H1 (cell line): ENCODE data around the gene PLEKHG4. TPM values are rescaled to one million over a fixed set of nuclear protein-coding genes. Genes with fewer than 3 reads are reported as not detected.

Experiments
- CTCF ChIA-PET: fragments of 300-600 bp; sonication (Branson Sonifier 250); formaldehyde crosslinking; loops from one replicate; lab custom pipeline; 2021; ENCODE audit not compliant: partially characterized antibody; lab: Charles Lee
- POLR2A ChIA-PET: fragments of 300-600 bp; sonication (Branson Sonifier 250); formaldehyde crosslinking; loops from one replicate; lab custom pipeline; 2021; ENCODE audit warnings: inconsistent platforms; ENCODE audit not compliant: partially characterized antibody; lab: Charles Lee
- DNase-seq, 2 experiments: peaks; one replicate each; pipeline versions ENCODE4 v3.0.0 to v3.0.0-alpha.2; 2010 to 2022; ENCODE audit warnings: low spot score in 2 of 2, low read depth in 1 of 2, mixed read lengths in 1 of 2
- FAIRE-seq: peaks from 2 replicates; lab custom pipeline; 2011; peaks lifted over from hg19 to GRCh38; lab: Jason Lieb, UNC
- H2AFZ ChIP-seq: 2 replicates; pipeline ENCODE4 v1.8.1; 2012; ENCODE audit warnings: low read length, inconsistent platforms
- H2AK5ac ChIP-seq: 2 replicates; pipeline ENCODE4 v1.6.1; 2013; ENCODE audit warnings: low read depth, low read length
- H2BK120ac ChIP-seq: replicated peaks from 2 replicates; pipeline ENCODE3; 2013; ENCODE audit warnings: low read depth, low read length, inconsistent platforms
- H2BK12ac ChIP-seq: 2 replicates; pipeline ENCODE4 v1.6.1; 2013; ENCODE audit warnings: low read depth, low read length
- H2BK15ac ChIP-seq: 2 replicates; pipeline ENCODE4 v1.6.1; 2013; ENCODE audit warnings: low read length
- H2BK20ac ChIP-seq: 2 replicates; pipeline ENCODE4 v1.6.1; 2013; ENCODE audit warnings: low read length
- H2BK5ac ChIP-seq: 2 replicates; pipeline ENCODE4 v1.6.1; 2013; ENCODE audit warnings: low read depth, low read length
- H3K14ac ChIP-seq: 2 replicates; pipeline ENCODE4 v1.6.1; 2013; ENCODE audit warnings: inconsistent platforms; ENCODE audit not compliant: insufficient read length
- H3K18ac ChIP-seq: 2 replicates; pipeline ENCODE4 v1.6.1; 2013; ENCODE audit warnings: low read length; ENCODE audit errors: extremely low read depth
- H3K23ac ChIP-seq: 2 replicates; pipeline ENCODE4 v1.6.1; 2013; ENCODE audit warnings: inconsistent platforms; ENCODE audit not compliant: insufficient read length
- H3K23me2 ChIP-seq: 2 replicates; pipeline ENCODE4 v1.6.1; 2013; ENCODE audit warnings: low read depth, low read length
- H3K27ac ChIP-seq: 2 replicates; pipeline ENCODE4 v1.6.1; 2011; ENCODE audit warnings: low read depth, low read length, inconsistent platforms
- H3K27me3 ChIP-seq, 4 experiments: replicated peaks in 1 of 4; 1 replicate in 1 of 4; 2 replicates in 3 of 4; pipeline versions ENCODE4 v1.6.1 to v1.8.1; 2011 to 2013; ENCODE audit warnings: low read length in 3 of 4, mild to moderate bottlenecking in 3 of 4, inconsistent platforms in 2 of 4, mixed read lengths in 2 of 4, moderate library complexity in 1 of 4; ENCODE audit not compliant: control insufficient read depth in 3 of 4, insufficient read depth in 3 of 4; ENCODE audit errors: extremely low read depth in 1 of 4
- H3K36me3 ChIP-seq, 4 experiments: 2 replicates each; pipeline versions ENCODE4 v1.6.1 to v1.8.1; 2011 to 2013; ENCODE audit warnings: mild to moderate bottlenecking in 4 of 4, low read length in 3 of 4, moderate library complexity in 2 of 4, control low read depth in 1 of 4, inconsistent platforms in 1 of 4; ENCODE audit not compliant: insufficient read depth in 4 of 4, control insufficient read depth in 2 of 4
- H3K4ac ChIP-seq: replicated peaks from 2 replicates; pipeline ENCODE3; 2013; ENCODE audit warnings: low read length, low read depth, mixed read lengths, inconsistent platforms; ENCODE audit not compliant: insufficient read length
- H3K4me1 ChIP-seq, 4 experiments: replicated peaks in 1 of 4; 1 replicate in 1 of 4; 2 replicates in 3 of 4; pipeline versions ENCODE4 v1.6.1 to v1.8.1; 2011 to 2013; ENCODE audit warnings: low read length in 3 of 4, inconsistent platforms in 2 of 4, mixed read lengths in 1 of 4; ENCODE audit not compliant: insufficient read depth in 4 of 4, control insufficient read depth in 3 of 4
- H3K4me2 ChIP-seq, 2 experiments: 2 replicates each; pipeline versions ENCODE4 v1.6.1 to v1.8.1; 2011 to 2013; ENCODE audit warnings: low read depth in 2 of 2, low read length in 2 of 2, control low read depth in 1 of 2, inconsistent platforms in 1 of 2, mild to moderate bottlenecking in 1 of 2; ENCODE audit not compliant: insufficient read depth in 1 of 2
- H3K4me3 ChIP-seq, 4 experiments: fragments of 200-600, 300-600 bp in 1 of 4; sonication (generic), shearing (Covaris generic), sonication (Bioruptor Twin) in 1 of 4; 2 replicates each; pipeline versions ENCODE4 v1.5.1 to v1.8.1; 2011 to 2016; ENCODE audit warnings: low read length in 4 of 4, low read depth in 3 of 4, control low read depth in 2 of 4, inconsistent platforms in 2 of 4, mild to moderate bottlenecking in 2 of 4, mixed read lengths in 1 of 4, moderate library complexity in 1 of 4; ENCODE audit not compliant: insufficient read depth in 2 of 4; ENCODE audit errors: extremely low read depth in 1 of 4
- H3K56ac ChIP-seq: replicated peaks from 2 replicates; pipeline ENCODE3; 2013; ENCODE audit warnings: low read depth, mild to moderate bottlenecking, mixed read lengths, low read length, inconsistent platforms; ENCODE audit not compliant: insufficient read length
- H3K79me1 ChIP-seq: 2 replicates; pipeline ENCODE4 v1.6.1; 2013; ENCODE audit warnings: low read depth, low read length, control low read depth
- H3K79me2 ChIP-seq, 2 experiments: 2 replicates each; pipeline versions ENCODE4 v1.6.1 to v1.8.1; 2012 to 2013; ENCODE audit warnings: low read length in 2 of 2, mild to moderate bottlenecking in 2 of 2, inconsistent platforms in 1 of 2; ENCODE audit not compliant: insufficient read depth in 2 of 2, control insufficient read depth in 1 of 2
- H3K9ac ChIP-seq, 4 experiments: replicated peaks in 1 of 4; 1 replicate in 1 of 4; 2 replicates in 3 of 4; pipeline versions ENCODE4 v1.6.1 to v1.8.1; 2011 to 2013; ENCODE audit warnings: low read depth in 3 of 4, low read length in 3 of 4, control low read depth in 2 of 4, mild to moderate bottlenecking in 2 of 4, moderate library complexity in 2 of 4, inconsistent platforms in 1 of 4; ENCODE audit errors: extremely low read depth in 1 of 4
- H3K9me3 ChIP-seq, 2 experiments: 2 replicates each; pipeline versions ENCODE4 v1.6.1 to v1.8.1; 2012 to 2013; ENCODE audit warnings: mild to moderate bottlenecking in 2 of 2, moderate library complexity in 2 of 2, control low read depth in 1 of 2, inconsistent platforms in 1 of 2, low read depth in 1 of 2, low read length in 1 of 2, mixed read lengths in 1 of 2; ENCODE audit not compliant: insufficient read depth in 2 of 2
- H4K20me1 ChIP-seq, 2 experiments: replicated peaks in 1 of 2; 2 replicates each; pipeline versions ENCODE3 to v1.8.1; 2011 to 2013; ENCODE audit warnings: inconsistent platforms in 2 of 2, low read length in 2 of 2, mild to moderate bottlenecking in 1 of 2; ENCODE audit not compliant: insufficient read depth in 2 of 2, control insufficient read depth in 1 of 2
- H4K5ac ChIP-seq: 2 replicates; pipeline ENCODE4 v1.6.1; 2013; ENCODE audit warnings: low read length, low read depth, mixed read lengths, inconsistent platforms; ENCODE audit not compliant: insufficient read length
- H4K8ac ChIP-seq: 2 replicates; pipeline ENCODE4 v1.8.0; 2013; ENCODE audit warnings: mild to moderate bottlenecking, moderate library complexity, low read length, inconsistent platforms; ENCODE audit not compliant: insufficient read depth; ENCODE audit errors: extremely low read depth
- H4K91ac ChIP-seq: replicated peaks from 2 replicates; pipeline ENCODE3; 2013; ENCODE audit warnings: low read length, mixed read lengths, inconsistent platforms; ENCODE audit not compliant: insufficient read length
- TAF7 ChIP-seq: optimal IDR thresholded peaks from 2 replicates; pipeline ENCODE3; 2011; ENCODE audit warnings: low read depth, mild to moderate bottlenecking, inconsistent platforms, low read length, moderate library complexity, borderline replicate concordance
- YY1 ChIP-seq: IDR thresholded peaks from 2 replicates; pipeline ENCODE4 v1.6.1; 2011; ENCODE audit warnings: low read depth, mild to moderate bottlenecking, low read length
- WGBS, 2 experiments: shearing (Covaris generic) in 1 of 2; methylation state at CpG; one replicate each; pipeline versions ENCODE4 v1.1.6 to v1.1.7; 2013 to 2015; ENCODE audit warnings: low lambda C conversion rate in 2 of 2, mixed read lengths in 2 of 2, inconsistent platforms in 1 of 2, low coverage in 1 of 2, missing lambda C conversion rate in 1 of 2; ENCODE audit not compliant: insufficient replicate concordance in 2 of 2, insufficient coverage in 1 of 2, insufficient read length in 1 of 2; ENCODE audit errors: extremely low coverage in 1 of 2, missing lambda C conversion rate in 1 of 2; 5-methylcytosine and 5-hydroxymethylcytosine counted together
- long read RNA-seq, 2 experiments: library from RNA in 1 of 2; library from capped mRNA in 1 of 2; stranded (forward); transcript quantifications; one replicate each; pipeline ENCODE4 v2.0.0, GENCODE V29; 2021; ENCODE audit warnings: inconsistent platforms in 1 of 2
- polyA minus RNA-seq, 3 experiments: library from RNA; depleted of rRNA, polyadenylated mRNA; stranded (reverse); fragments of >200 nt; gene quantifications; 1 replicate in 2 of 3; 2 replicates in 1 of 3; pipeline ENCODE4 v1.2.3, GENCODE V29; 2011
- polyA plus RNA-seq, 7 experiments: library from polyadenylated mRNA; depleted of rRNA in 3 of 7; stranded (reverse) in 5 of 7; unstranded in 2 of 7; fragments of >200 nt in 5 of 7; fragments of 200-250 nt in 2 of 7; gene quantifications; 1 replicate in 5 of 7; 2 replicates in 1 of 7; 4 replicates in 1 of 7; pipeline versions ENCODE4 v1.2.1 to v1.2.3, GENCODE V29; 2011 to 2013; ENCODE audit warnings: missing spikeins in 2 of 7, mixed read lengths in 2 of 7
- total RNA-seq: library from RNA; stranded (reverse); fragmentation: NEBNext Ultra II Directional; extraction: Animal tissue kit (Norgen Biotek cat#: 25700); gene quantifications from 2 replicates; pipeline ENCODE4 v1.2.1, GENCODE V29; 2021

PLEKHG4 gene, protein sequence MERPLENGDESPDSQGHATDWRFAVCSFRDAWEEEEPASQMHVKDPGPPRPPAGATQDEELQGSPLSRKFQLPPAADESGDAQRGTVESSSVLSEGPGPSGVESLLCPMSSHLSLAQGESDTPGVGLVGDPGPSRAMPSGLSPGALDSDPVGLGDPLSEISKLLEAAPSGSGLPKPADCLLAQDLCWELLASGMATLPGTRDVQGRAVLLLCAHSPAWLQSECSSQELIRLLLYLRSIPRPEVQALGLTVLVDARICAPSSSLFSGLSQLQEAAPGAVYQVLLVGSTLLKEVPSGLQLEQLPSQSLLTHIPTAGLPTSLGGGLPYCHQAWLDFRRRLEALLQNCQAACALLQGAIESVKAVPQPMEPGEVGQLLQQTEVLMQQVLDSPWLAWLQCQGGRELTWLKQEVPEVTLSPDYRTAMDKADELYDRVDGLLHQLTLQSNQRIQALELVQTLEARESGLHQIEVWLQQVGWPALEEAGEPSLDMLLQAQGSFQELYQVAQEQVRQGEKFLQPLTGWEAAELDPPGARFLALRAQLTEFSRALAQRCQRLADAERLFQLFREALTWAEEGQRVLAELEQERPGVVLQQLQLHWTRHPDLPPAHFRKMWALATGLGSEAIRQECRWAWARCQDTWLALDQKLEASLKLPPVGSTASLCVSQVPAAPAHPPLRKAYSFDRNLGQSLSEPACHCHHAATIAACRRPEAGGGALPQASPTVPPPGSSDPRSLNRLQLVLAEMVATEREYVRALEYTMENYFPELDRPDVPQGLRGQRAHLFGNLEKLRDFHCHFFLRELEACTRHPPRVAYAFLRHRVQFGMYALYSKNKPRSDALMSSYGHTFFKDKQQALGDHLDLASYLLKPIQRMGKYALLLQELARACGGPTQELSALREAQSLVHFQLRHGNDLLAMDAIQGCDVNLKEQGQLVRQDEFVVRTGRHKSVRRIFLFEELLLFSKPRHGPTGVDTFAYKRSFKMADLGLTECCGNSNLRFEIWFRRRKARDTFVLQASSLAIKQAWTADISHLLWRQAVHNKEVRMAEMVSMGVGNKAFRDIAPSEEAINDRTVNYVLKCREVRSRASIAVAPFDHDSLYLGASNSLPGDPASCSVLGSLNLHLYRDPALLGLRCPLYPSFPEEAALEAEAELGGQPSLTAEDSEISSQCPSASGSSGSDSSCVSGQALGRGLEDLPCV
- total RNA-seq = 7.4 and 7.7 TPM in 2 replicates
- polyA plus RNA-seq (2011; rRNA removed) = 11.1 and 19.8 TPM in 2 replicates
- polyA plus RNA-seq (2011; cell fraction: cytosol; rRNA removed) = 11.0 TPM
- 51.8 TPM for polyA plus RNA-seq (2011; cell fraction: nucleus; rRNA removed)
- polyA plus RNA-seq (2012, experiment 1 of 2) = 5.7 to 10.4 TPM (median 7.0 TPM) in 4 replicates
- 6.4 TPM for polyA plus RNA-seq (2012, experiment 2 of 2)
- polyA plus RNA-seq (2013, experiment 1 of 2) = 6.1 TPM
- 4.0 TPM for polyA plus RNA-seq (2013, experiment 2 of 2)
- polyA minus RNA-seq (2011; rRNA and poly(A)+ RNA removed) = 6.4 and 9.0 TPM in 2 replicates
- polyA minus RNA-seq (2011; cell fraction: cytosol; rRNA and poly(A)+ RNA removed) = 17.0 TPM
- polyA minus RNA-seq (2011; cell fraction: nucleus; rRNA and poly(A)+ RNA removed) = 8.1 TPM
- long read RNA-seq, experiment 1, partial matches to known transcripts = 2 of 3 reads
- long read RNA-seq, experiment 1, other reads (novel, unspliced or antisense) = 1 of 3 reads
- long read RNA-seq, experiment 2, partial matches to known transcripts = 0 of 1 reads
- long read RNA-seq, experiment 2, other reads (novel, unspliced or antisense) = 1 of 1 reads

DNA sequence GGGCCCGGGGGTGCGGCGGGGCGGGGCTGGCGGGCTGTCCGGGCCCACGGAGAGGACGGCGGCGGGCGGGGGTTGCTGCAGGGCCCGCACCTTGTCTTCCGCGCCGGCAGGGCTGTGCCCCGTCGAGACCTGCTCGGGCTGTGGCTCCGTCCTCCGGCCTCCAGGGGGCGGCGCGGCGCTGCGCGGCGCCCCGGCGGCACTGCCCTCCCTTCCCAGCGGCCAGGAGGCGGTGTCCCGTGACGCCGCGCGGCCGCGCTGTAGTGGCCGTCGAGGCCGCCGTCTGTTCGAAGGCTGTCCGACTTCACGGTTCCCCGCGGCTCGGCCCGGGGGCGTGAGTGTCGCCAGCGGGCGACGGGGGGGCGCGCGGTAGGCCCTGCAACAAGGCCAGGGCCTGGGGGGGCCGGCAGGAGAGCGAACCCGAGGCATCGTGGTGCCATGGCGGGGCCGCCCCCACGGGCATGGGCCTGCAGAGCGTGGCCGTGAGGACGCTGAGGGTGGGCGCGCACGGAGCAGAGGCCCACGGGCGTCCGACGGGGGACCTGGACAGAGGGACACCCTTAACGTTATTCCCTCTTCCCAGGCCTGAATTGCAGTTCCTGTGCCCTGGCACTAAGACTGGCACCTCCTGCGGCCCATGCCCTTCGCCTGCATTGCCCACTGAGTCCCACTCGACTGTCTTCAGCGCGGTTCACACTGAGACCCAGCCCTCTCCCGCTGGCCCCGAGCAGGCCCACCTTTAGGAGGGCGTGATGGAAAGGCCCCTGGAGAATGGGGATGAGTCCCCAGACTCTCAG, at the start of gene PLEKHG4:
Gene PLEKHG4, plus strand, starts transcription at position 237 of the 794 bp plus-strand sequence. Its CDS starts 513 bp downstream, at position 750.
- Histone ChIP-seq H3K27ac (no peak within 1 kb of the TSS), H4K5ac (no peak within 1 kb of the TSS), H2AK5ac (no peak within 1 kb of the TSS; the same call in 1 of the 2 replicates), H3K18ac (peak within 1 kb of the TSS; percentile 83; the same call in 1 of the 2 replicates), H3K4me3 (peak within 1 kb of the TSS; percentile 37 to 70 (median 44)), H2AFZ (peak within 1 kb of the TSS; percentile 28; the same call in 1 of the 2 replicates), H3K79me2 (no peaks in the 10 kb centered on the region), H4K20me1 (peaks cover 0 to 2% of the 10 kb centered on the region in 2 experiments), H3K4me2 (peak within 1 kb of the TSS; percentile 40 to 91), H3K27me3 (peaks cover 0 to 15% (median 12%) of the 10 kb centered on the region in 4 experiments; a peak in 5 of 7 replicates), H3K4ac (peak within 1 kb of the TSS; percentile 14), H3K23me2 (peaks cover 4% of the 10 kb centered on the region; the same call in 1 of the 2 replicates), H2BK20ac (no peak within 1 kb of the TSS), H2BK120ac (no peak within 1 kb of the TSS), H4K8ac (peak within 1 kb of the TSS; percentile 53), H3K9me3 (no peaks in the 10 kb centered on the region), H2BK12ac (peak within 1 kb of the TSS; percentile 84; the same call in 1 of the 2 replicates), H4K91ac (no peak within 1 kb of the TSS), H2BK15ac (no peak within 1 kb of the TSS), H3K23ac (no peak within 1 kb of the TSS), H3K79me1 (no peaks in the 10 kb centered on the region), H3K56ac (peak within 1 kb of the TSS; percentile 43), H3K36me3 (no peaks in the 10 kb centered on the region), H3K14ac (no peak within 1 kb of the TSS), H3K4me1 (0 out of 7 replicates have a peak, but pooled peaks cover 0 to under 1% (median 0%) of the 10 kb centered on the region in 4 experiments), H3K9ac (no peak within 1 kb of the TSS), H2BK5ac (no peak within 1 kb of the TSS)
- ChIA-PET POLR2A (interaction anchor here (1.4 to 2.8 kb wide), 3 partner anchors 15 to 49 kb away, joined by 4 to 12 read pairs (median 4); partner anchors contain the start of genes FHOD1 and SLC9A5), CTCF (interaction anchor here (0.8 to 10.5 kb wide), 21 partner anchors 8 to 296 kb away, joined by 3 to 217 read pairs (median 4); partner anchors contain the start of genes ATP6V0D1, SLC9A5 and TPPP3)
- WGBS, 2 experiments = 49% methylated on average over 39 of the region's 83 CpGs; no CpG with 5 or more reads in 1 of the 2 experiments
- no peak for FAIRE-seq
- DNase-seq = peak; percentile 27 to 83
- TF ChIP-seq TAF7 = peak; percentile 85
- peak; percentile 49; the same call in 1 of the 2 replicates for TF ChIP-seq YY1
